OCI-LY3 (cell line): Measurements from ENCODE around the gene ANAPC10.

Experiments used
- H2AFZ ChIP-seq: fragments of 200-600, 300-600 bp; shearing (Covaris generic); 2 replicates; pipeline ENCODE4 v1.6.0; 2014; ENCODE audit warnings: antibody characterized with exemption, low read depth, low read length
- H3K27ac ChIP-seq: fragments of 200-600, 300-600 bp; sonication (generic); 2 replicates; pipeline ENCODE4 v1.5.1; 2014; ENCODE audit warnings: mild to moderate bottlenecking, low read length, moderate library complexity, mixed read lengths
- H3K27me3 ChIP-seq: fragments of 200-600, 300-600 bp; sonication (generic); 2 replicates; pipeline ENCODE4 v1.6.1; 2014; ENCODE audit warnings: low read depth, low read length, mixed read lengths
- H3K36me3 ChIP-seq: fragments of 200-600, 300-600 bp; sonication (generic); replicated peaks from 2 replicates; pipeline ENCODE3; 2014; ENCODE audit warnings: low read depth, low read length, mixed read lengths
- H3K4me1 ChIP-seq: fragments of 300-600, 200-600 bp; sonication (generic); 2 replicates; pipeline ENCODE4 v1.6.1; 2014; ENCODE audit warnings: low read length, mixed read lengths
- H3K4me2 ChIP-seq: fragments of 200-600, 300-600 bp; sonication (generic); 2 replicates; pipeline ENCODE4 v1.6.1; 2014; ENCODE audit warnings: low read length, mixed read lengths
- H3K4me3 ChIP-seq: fragments of 300-600, 200-600 bp; sonication (generic); 2 replicates; pipeline ENCODE4 v1.5.1; 2014; ENCODE audit warnings: antibody characterized with exemption, mild to moderate bottlenecking, low read length, moderate library complexity
- H3K79me2 ChIP-seq: fragments of 300-600, 200-600 bp; shearing (Covaris generic); 2 replicates; pipeline ENCODE4 v1.6.1; 2014; ENCODE audit warnings: mild to moderate bottlenecking, low read length, mixed read lengths
- H3K9ac ChIP-seq: fragments of 300-600, 200-600 bp; shearing (Covaris generic); 2 replicates; pipeline ENCODE4 v1.6.0; 2014; ENCODE audit warnings: mild to moderate bottlenecking, low read length, moderate library complexity
- H3K9me3 ChIP-seq: fragments of 200-600, 300-600 bp; shearing (Covaris generic); 2 replicates; pipeline ENCODE4 v1.6.1; 2014; ENCODE audit warnings: low read length, mixed read lengths; ENCODE audit not compliant: insufficient read depth
- H4K20me1 ChIP-seq: fragments of 200-600, 300-600 bp; sonication (generic); 2 replicates; pipeline ENCODE4 v1.6.1; 2016; ENCODE audit warnings: low read length, mixed read lengths; ENCODE audit not compliant: insufficient read depth
- CTCF ChIP-seq: fragments of 200-600, 300-600 bp; sonication (generic); IDR thresholded peaks from 2 replicates; pipeline ENCODE4 v1.5.1; 2014; ENCODE audit warnings: antibody characterized with exemption, low read length, low read depth
- EZH2phosphoT487 ChIP-seq: fragments of 200-600 bp; shearing (Covaris generic); IDR thresholded peaks from 2 replicates; pipeline ENCODE4 v1.6.1; 2018; ENCODE audit warnings: antibody characterized with exemption, mixed run types, low read depth

Gene ANAPC10

GRCh38 chr4:145043306-145043705, 54.7 kb downstream of the ANAPC10 start:
- no peaks in the 10 kb centered on the region for H3K27me3 ChIP-seq
- no peak overlapping the region for H3K27ac ChIP-seq
- H3K36me3 ChIP-seq, result no peaks in the 10 kb centered on the region
- peaks cover 15% of the 10 kb centered on the region for H3K4me1 ChIP-seq
- peaks cover 13% of the 10 kb centered on the region; the same call in 1 of the 2 replicates for H4K20me1 ChIP-seq
- TF ChIP-seq CTCF (no peak), EZH2phosphoT487 (no peak)
- H3K9ac ChIP-seq, result no peak overlapping the region
- H3K9me3 ChIP-seq, result no peaks in the 10 kb centered on the region
- no peak overlapping the region for H3K4me3 ChIP-seq
- no peak overlapping the region for H3K4me2 ChIP-seq
- H3K79me2 ChIP-seq, result peaks cover 7% of the 10 kb centered on the region; the same call in 1 of the 2 replicates
- no peak overlapping the region for H2AFZ ChIP-seq

- Histone ChIP-seq H3K4me3 (no peak overlapping the region), H3K79me2 (peaks cover 7% of the 10 kb centered on the region; the same call in 1 of the 2 replicates), H2AFZ (no peak overlapping the region), H3K36me3 (no peaks in the 10 kb centered on the region), H3K4me2 (no peak overlapping the region), H3K9ac (no peak overlapping the region), H3K4me1 (peaks cover 15% of the 10 kb centered on the region), H3K9me3 (no peaks in the 10 kb centered on the region), H3K27me3 (no peaks in the 10 kb centered on the region), H3K27ac (no peak overlapping the region), H4K20me1 (peaks cover 13% of the 10 kb centered on the region; the same call in 1 of the 2 replicates)
- TF ChIP-seq EZH2phosphoT487, result no peak
- no peak for TF ChIP-seq CTCF
These were observed 55.3 kb downstream of the ANAPC10 start for GRCh38 chr4:145042601-145043285.

GRCh38 chr4:145041378-145041777, 56.6 kb downstream of the ANAPC10 start:
- no peak overlapping the region for H3K4me3 ChIP-seq
- H3K27ac ChIP-seq, result no peak overlapping the region
- peaks cover 13% of the 10 kb centered on the region; the same call in 1 of the 2 replicates for H4K20me1 ChIP-seq
- H2AFZ ChIP-seq, result no peak overlapping the region
- H3K27me3 ChIP-seq, result no peaks in the 10 kb centered on the region
- TF ChIP-seq CTCF, result no peak
- TF ChIP-seq EZH2phosphoT487, result no peak
- no peak overlapping the region for H3K9ac ChIP-seq
- peaks cover 10% of the 10 kb centered on the region for H3K4me1 ChIP-seq
- H3K9me3 ChIP-seq, result no peaks in the 10 kb centered on the region
- no peaks in the 10 kb centered on the region for H3K36me3 ChIP-seq
- no peaks in the 10 kb centered on the region; the same call in 1 of the 2 replicates for H3K79me2 ChIP-seq
- H3K4me2 ChIP-seq, result peak overlapping the region; percentile 30

- Histone ChIP-seq H3K27me3 (no peaks in the 10 kb centered on the region), H3K79me2 (no peaks in the 10 kb centered on the region), H3K9ac (no peak overlapping the region), H3K27ac (no peak overlapping the region), H2AFZ (no peak overlapping the region), H3K4me3 (no peak overlapping the region), H3K4me2 (no peak overlapping the region), H3K36me3 (peaks cover 13% of the 10 kb centered on the region), H3K9me3 (no peaks in the 10 kb centered on the region), H4K20me1 (peaks cover 10% of the 10 kb centered on the region; the same call in 1 of the 2 replicates), H3K4me1 (peaks cover 11% of the 10 kb centered on the region)
- no peak for TF ChIP-seq CTCF
- no peak for TF ChIP-seq EZH2phosphoT487
These were observed 62.4 kb downstream of the ANAPC10 start for GRCh38 chr4:145035494-145036136.
